Measurements from ENCODE around the gene ZNF324B.
"Not testable (repeated sequence)": the region's sequence is repeated elsewhere in the genome, so short reads cannot be mapped to it uniquely, and the experiment has no call there.

The ZNF324B gene

GRCh38 chr19:58456111-58456510 is 4.7 kb downstream of the ZNF324B start:
- DNase-seq (ENCODE audit: extremely low read depth, low read depth) = no peak
- TF ChIP-seq CTCF (IDR thresholded peaks at IDR 0.05; ENCODE audit: low read depth, low read length, missing control alignments) = no peak
- no peak overlapping the region for H3K4me3 ChIP-seq (replicated peaks; ENCODE audit: low read depth, low read length)

GRCh38 chr19:58460039-58460438 is 8.6 kb downstream of the ZNF324B start:
- no peak overlapping the region for H3K4me3 ChIP-seq (replicated peaks; ENCODE audit: low read depth, low read length)
- no peak for TF ChIP-seq CTCF (IDR thresholded peaks at IDR 0.05; ENCODE audit: low read depth, low read length, missing control alignments)
- DNase-seq (ENCODE audit: extremely low read depth, low read depth) = no peak

GRCh38 chr19:58466089-58466759 is 14.8 kb downstream of the ZNF324B start:
- peak overlapping the region; percentile 89 for H3K4me3 ChIP-seq (replicated peaks; ENCODE audit: low read depth, low read length)
- no peak for DNase-seq (ENCODE audit: extremely low read depth, low read depth)
- TF ChIP-seq CTCF (IDR thresholded peaks at IDR 0.05; ENCODE audit: low read depth, low read length, missing control alignments) = no peak

GRCh38 chr19:58466760-58467589 is 15.6 kb downstream of the ZNF324B start, which contains the start of gene ZNF324:
ZNF324 (plus strand) TSS chr19:58467080; CDS start chr19:58469186, 2,106 bp downstream.
- peak; percentile 84 for DNase-seq (ENCODE audit: extremely low read depth, low read depth)
- H3K4me3 ChIP-seq (replicated peaks; ENCODE audit: low read depth, low read length) = peak within 1 kb of the TSS; percentile 89
- no peak for TF ChIP-seq CTCF (IDR thresholded peaks at IDR 0.05; ENCODE audit: low read depth, low read length, missing control alignments)

GRCh38 chr19:58468216-58468839 is 16.9 kb downstream of the ZNF324B start:
- peak overlapping the region; percentile 89 for H3K4me3 ChIP-seq (replicated peaks; ENCODE audit: low read depth, low read length)
- DNase-seq (ENCODE audit: extremely low read depth, low read depth) = no peak
- no peak for TF ChIP-seq CTCF (IDR thresholded peaks at IDR 0.05; ENCODE audit: low read depth, low read length, missing control alignments)

- no peak overlapping the region for H3K4me3 ChIP-seq (replicated peaks; ENCODE audit: low read depth, low read length)
- TF ChIP-seq CTCF (IDR thresholded peaks at IDR 0.05; ENCODE audit: low read depth, low read length, missing control alignments) = no peak
- DNase-seq (ENCODE audit: extremely low read depth, low read depth) = no peak
These were observed 18.0 kb downstream of the ZNF324B start for GRCh38 chr19:58469241-58470013.

GRCh38 chr19:58470837-58471543 is 19.6 kb downstream of the ZNF324B start:
- not testable (repeated sequence) for DNase-seq (ENCODE audit: extremely low read depth, low read depth); H3K4me3 ChIP-seq (replicated peaks; ENCODE audit: low read depth, low read length)
